SH-SY5Y (cell line): ENCODE data around the gene ERP27.

Experiments
- GATA2 ChIP-seq: IDR thresholded peaks from 2 replicates; pipeline ENCODE4 v1.6.1; 2011; ENCODE audit warnings: mild to moderate bottlenecking, low read depth, low read length
- GATA3 ChIP-seq: IDR thresholded peaks from 2 replicates; pipeline ENCODE4 v1.6.1; 2011; ENCODE audit warnings: low read depth, mild to moderate bottlenecking, low read length, moderate library complexity

GRCh38 chr12:14979468-14979867, 41.1 kb upstream of the ERP27 start:
- TF ChIP-seq GATA2: no peak
- no peak for TF ChIP-seq GATA3
